Endothelial cell of umbilical vein (primary cell): Measurements from ENCODE around the gene TRIM29. TPM values are rescaled to one million over a fixed set of nuclear protein-coding genes. Genes with fewer than 3 reads are reported as not detected.

Source experiments
- BruUV-seq: library from RNA; stranded (reverse); fragments of 400-500 nt; replicated peaks from 2 replicates; lab custom pipeline; 2021; lab: Mats Ljungman, UMichigan
- CTCF ChIA-PET: fragments of 300-600, 350-600 bp; sonication (Branson Sonifier 250); formaldehyde crosslinking; loops from one replicate; lab custom pipeline; 2021; ENCODE audit warnings: antibody characterized with exemption, inconsistent platforms; lab: Charles Lee
- POLR2A ChIA-PET: fragments of 300-600, 350-600 bp; sonication (Branson Sonifier 250); formaldehyde crosslinking; loops from one replicate; lab custom pipeline; 2021; ENCODE audit warnings: antibody characterized with exemption, inconsistent platforms; lab: Charles Lee
- DNase-seq: peaks from one replicate; pipeline ENCODE4 v3.0.0-alpha.2; 2011; ENCODE audit warnings: low read depth, low spot score
- FAIRE-seq: peaks from 2 replicates; lab custom pipeline; 2011; peaks lifted over from hg19 to GRCh38; lab: Jason Lieb, UNC
- H2AFZ ChIP-seq: 2 replicates; pipeline ENCODE4 v1.6.0; 2012; ENCODE audit warnings: low read depth, low read length, control low read depth, inconsistent platforms
- H3K27ac ChIP-seq: 2 replicates; pipeline ENCODE4 v1.5.1; 2011; ENCODE audit warnings: low read depth, mild to moderate bottlenecking, control low read depth, low read length, moderate library complexity; ENCODE audit not compliant: insufficient read depth
- H3K27me3 ChIP-seq, 2 experiments: 2 replicates each; pipeline versions ENCODE4 v1.6.0 to v1.6.1; 2011; ENCODE audit warnings: low read length in 2 of 2, mixed read lengths in 1 of 2; ENCODE audit not compliant: control insufficient read depth in 2 of 2, insufficient read depth in 2 of 2
- H3K36me3 ChIP-seq, 2 experiments: 2 replicates in 1 of 2; 3 replicates in 1 of 2; pipeline ENCODE4 v1.5.1; 2011; ENCODE audit warnings: low read length in 2 of 2, mild to moderate bottlenecking in 1 of 2, moderate library complexity in 1 of 2; ENCODE audit not compliant: control insufficient read depth in 2 of 2, insufficient read depth in 2 of 2; ENCODE audit errors: extremely low read depth in 1 of 2
- H3K4me1 ChIP-seq: 3 replicates; pipeline ENCODE4 v1.5.1; 2011; ENCODE audit warnings: mild to moderate bottlenecking, low read length; ENCODE audit not compliant: control insufficient read depth, insufficient read depth; ENCODE audit errors: extremely low read depth
- H3K4me2 ChIP-seq: 2 replicates; pipeline ENCODE4 v1.6.1; 2011; ENCODE audit warnings: low read length, control low read depth, mixed read lengths; ENCODE audit not compliant: insufficient read depth
- H3K4me3 ChIP-seq, 3 experiments: fragments of 200-600 bp in 1 of 3; sonication (generic), shearing (Covaris generic) in 1 of 3; replicated peaks in 1 of 3; 2 replicates each; pipeline ENCODE4 v1.5.1; 2011 to 2016; ENCODE audit warnings: control low read depth in 3 of 3, low read length in 3 of 3, mild to moderate bottlenecking in 2 of 3, inconsistent platforms in 1 of 3, low read depth in 1 of 3, moderate library complexity in 1 of 3; ENCODE audit not compliant: insufficient read depth in 1 of 3
- H3K79me2 ChIP-seq: 2 replicates; pipeline ENCODE4 v1.6.0; 2012; ENCODE audit warnings: low read length, inconsistent platforms; ENCODE audit not compliant: control insufficient read depth, insufficient read depth
- H3K9ac ChIP-seq: replicated peaks from 2 replicates; pipeline ENCODE3; 2011; ENCODE audit warnings: low read length, control low read depth; ENCODE audit not compliant: insufficient read depth; ENCODE audit errors: extremely low read depth
- H3K9me1 ChIP-seq: replicated peaks from 3 replicates; pipeline ENCODE4 v1.6.0; 2011; ENCODE audit warnings: mild to moderate bottlenecking, low read length; ENCODE audit not compliant: control insufficient read depth, insufficient read depth; ENCODE audit errors: extremely low read depth
- H3K9me3 ChIP-seq: replicated peaks from 2 replicates; pipeline ENCODE4 v1.5.1; 2012; ENCODE audit warnings: low read length, inconsistent platforms; ENCODE audit not compliant: control insufficient read depth, insufficient read depth
- H4K20me1 ChIP-seq: replicated peaks from 2 replicates; pipeline ENCODE3; 2011; ENCODE audit warnings: mild to moderate bottlenecking, low read length; ENCODE audit not compliant: control insufficient read depth, insufficient read depth; ENCODE audit errors: extremely low read depth
- EZH2 ChIP-seq: IDR thresholded peaks from 2 replicates; pipeline ENCODE4 v1.6.1; 2012; ENCODE audit warnings: borderline replicate concordance, low read depth, mild to moderate bottlenecking, moderate library complexity, low read length, inconsistent platforms; ENCODE audit not compliant: severe bottlenecking
- FOS ChIP-seq: IDR thresholded peaks from 2 replicates; pipeline ENCODE4 v1.6.1; 2011; ENCODE audit warnings: mild to moderate bottlenecking, low read length, moderate library complexity, borderline replicate concordance; ENCODE audit not compliant: insufficient read depth
- GATA2 ChIP-seq: IDR thresholded peaks from 2 replicates; pipeline ENCODE4 v1.7.0; 2011; ENCODE audit warnings: low read depth, mild to moderate bottlenecking, moderate library complexity, mixed read lengths, low read length; ENCODE audit not compliant: insufficient read length, insufficient read depth
- JUN ChIP-seq: IDR thresholded peaks from 2 replicates; pipeline ENCODE4 v1.6.1; 2011; ENCODE audit warnings: borderline replicate concordance, low read depth; ENCODE audit not compliant: insufficient read length, insufficient read depth
- MYC ChIP-seq: IDR thresholded peaks from one replicate; pipeline ENCODE4 v1.6.1; 2011; ENCODE audit warnings: mild to moderate bottlenecking, low read depth, low read length
- POLR2A ChIP-seq: IDR thresholded peaks from 2 replicates; pipeline ENCODE4 v1.6.1; 2012; ENCODE audit warnings: low read depth, mild to moderate bottlenecking, control low read depth, low read length
- POLR2AphosphoS5 ChIP-seq: IDR thresholded peaks from 2 replicates; pipeline ENCODE4 v1.6.1; 2012; ENCODE audit warnings: low read depth, mild to moderate bottlenecking, control low read depth, low read length, moderate library complexity; ENCODE audit not compliant: insufficient read depth
- dilution Hi-C: fragments of 300-500 bp; cut with MboI; formaldehyde crosslinking; loops from one replicate; pipeline ENCODE4 v1.15.0; 2019; ENCODE audit warnings: low sequenced_read_pairs; ENCODE audit not compliant: extremely low pct_ligation_motif_present
- intact Hi-C: fragments of 100-400 bp; cut with micrococcal nuclease; formaldehyde crosslinking; loops from one replicate; pipeline ENCODE4 v1.10.0; 2022
- polyA plus RNA-seq, 4 experiments: library from polyadenylated mRNA; depleted of rRNA in 3 of 4; stranded (reverse) in 3 of 4; unstranded in 1 of 4; fragments of >200 nt; gene quantifications; 2 replicates each; pipeline versions ENCODE4 v1.2.1 to v1.2.3, GENCODE V29; 2011 to 2012; ENCODE audit warnings: missing spikeins in 1 of 4
- total RNA-seq: library from RNA; stranded (reverse); gene quantifications from 2 replicates; pipeline ENCODE4 v1.2.3, GENCODE V29; 2021
- TF ChIP-seq, protein P1 (sequence below): IDR thresholded peaks from 2 replicates; pipeline ENCODE4 v1.6.1; 2011; ENCODE audit not compliant: insufficient read depth, insufficient read length
- TF ChIP-seq, protein P2 (sequence below), 2 donors: IDR thresholded peaks; 1 replicate in 1 of 2; 2 replicates in 1 of 2; pipeline ENCODE4 v1.5.1; 2011; ENCODE audit warnings: low read length in 2 of 2, mild to moderate bottlenecking in 2 of 2, moderate library complexity in 2 of 2, control low read depth in 1 of 2, inconsistent platforms in 1 of 2, low read depth in 1 of 2; ENCODE audit not compliant: insufficient read depth in 1 of 2; ENCODE audit errors: extremely low read depth in 1 of 2

Gene TRIM29
- total and polyA plus RNA-seq, 2 donors (not counting 3 experiments of a cell fraction or from before 2014, with no cell fraction given): not detected

DNA sequence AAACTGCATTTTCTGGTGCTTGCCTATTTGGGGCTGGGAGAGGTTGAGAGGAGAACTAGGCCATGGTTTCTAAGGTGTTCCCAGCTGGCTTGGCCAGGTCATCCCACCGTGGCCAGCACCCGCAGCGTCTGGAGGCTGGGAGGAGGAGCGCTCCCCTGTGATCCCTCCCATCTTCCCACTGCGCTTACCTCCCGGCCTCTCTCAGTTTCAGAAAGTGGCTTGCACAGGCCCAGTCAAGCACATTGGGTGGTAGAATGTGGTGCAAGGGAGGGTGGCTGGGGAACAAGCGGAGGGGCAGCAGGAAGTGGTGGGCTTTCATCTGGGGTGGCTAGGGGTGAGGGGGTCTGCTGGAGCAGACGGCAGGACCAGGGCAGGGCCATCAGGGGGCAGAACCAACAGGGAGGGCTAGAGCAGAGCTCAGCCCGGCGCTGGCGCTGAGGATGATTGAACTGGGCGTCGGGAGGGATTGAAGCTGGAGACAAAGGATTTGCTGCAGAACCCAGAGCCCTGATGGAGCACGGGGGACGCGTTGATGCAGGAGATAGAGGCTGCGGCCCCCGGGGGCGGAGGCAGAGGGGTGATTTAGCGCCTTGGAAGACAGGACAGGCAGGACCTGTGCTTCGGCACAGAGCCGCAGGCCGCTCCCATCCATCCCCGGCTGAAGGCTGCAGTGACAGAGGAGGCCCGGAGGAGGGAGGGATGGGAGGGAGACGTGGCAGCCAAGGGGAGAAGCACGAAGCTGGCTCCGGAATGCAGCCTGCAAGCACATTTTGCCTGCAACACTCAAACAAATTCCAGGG is 76.0 kb downstream of the TRIM29 start:
- no peaks in the 10 kb centered on the region for H3K4me1 ChIP-seq
- TF ChIP-seq EZH2 (no peak), POLR2A (no peak), POLR2AphosphoS5 (no peak), GATA2 (no peak), MYC (no peak), FOS (no peak), JUN (no peak)
- TF ChIP-seq, protein P1, sequence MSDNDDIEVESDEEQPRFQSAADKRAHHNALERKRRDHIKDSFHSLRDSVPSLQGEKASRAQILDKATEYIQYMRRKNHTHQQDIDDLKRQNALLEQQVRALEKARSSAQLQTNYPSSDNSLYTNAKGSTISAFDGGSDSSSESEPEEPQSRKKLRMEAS: no peak
- TF ChIP-seq, protein P2, sequence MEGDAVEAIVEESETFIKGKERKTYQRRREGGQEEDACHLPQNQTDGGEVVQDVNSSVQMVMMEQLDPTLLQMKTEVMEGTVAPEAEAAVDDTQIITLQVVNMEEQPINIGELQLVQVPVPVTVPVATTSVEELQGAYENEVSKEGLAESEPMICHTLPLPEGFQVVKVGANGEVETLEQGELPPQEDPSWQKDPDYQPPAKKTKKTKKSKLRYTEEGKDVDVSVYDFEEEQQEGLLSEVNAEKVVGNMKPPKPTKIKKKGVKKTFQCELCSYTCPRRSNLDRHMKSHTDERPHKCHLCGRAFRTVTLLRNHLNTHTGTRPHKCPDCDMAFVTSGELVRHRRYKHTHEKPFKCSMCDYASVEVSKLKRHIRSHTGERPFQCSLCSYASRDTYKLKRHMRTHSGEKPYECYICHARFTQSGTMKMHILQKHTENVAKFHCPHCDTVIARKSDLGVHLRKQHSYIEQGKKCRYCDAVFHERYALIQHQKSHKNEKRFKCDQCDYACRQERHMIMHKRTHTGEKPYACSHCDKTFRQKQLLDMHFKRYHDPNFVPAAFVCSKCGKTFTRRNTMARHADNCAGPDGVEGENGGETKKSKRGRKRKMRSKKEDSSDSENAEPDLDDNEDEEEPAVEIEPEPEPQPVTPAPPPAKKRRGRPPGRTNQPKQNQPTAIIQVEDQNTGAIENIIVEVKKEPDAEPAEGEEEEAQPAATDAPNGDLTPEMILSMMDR (IDR thresholded peaks at IDR 0.05; ENCODE audit: extremely low read depth in 1 of 2, insufficient read depth in 1 of 2, low read depth in 1 of 2, low read length in 2 of 2): no peak
- H3K9me3 ChIP-seq: no peaks in the 10 kb centered on the region
- H3K79me2 ChIP-seq: no peaks in the 10 kb centered on the region
- intact Hi-C loops: no loop called here
- H3K36me3 ChIP-seq: no peaks in the 10 kb centered on the region
- no peak overlapping the region for H3K9ac ChIP-seq
- H3K4me2 ChIP-seq: no peak overlapping the region
- ChIA-PET POLR2A (no interaction called here), CTCF (no interaction called here)
- H3K27ac ChIP-seq: no peak overlapping the region
- dilution Hi-C loops: no loop called here
- H2AFZ ChIP-seq: no peak overlapping the region
- H3K9me1 ChIP-seq: no peaks in the 10 kb centered on the region
- BruUV-seq: no TSS peak
- H4K20me1 ChIP-seq: no peaks in the 10 kb centered on the region
- peaks cover 0 to 2% of the 10 kb centered on the region in 2 experiments for H3K27me3 ChIP-seq
- no peak overlapping the region for H3K4me3 ChIP-seq
- DNase-seq (no peak), FAIRE-seq (no peak)

Other genes starting within 250 kb of the TRIM29 start
- gene OAF, start 72.9 kb upstream of the TRIM29 start, total RNA-seq: 26.7 and 32.1 TPM in 2 replicates
- 33.8 and 38.1 TPM in 2 replicates for gene OAF, start 72.9 kb upstream of the TRIM29 start, polyA plus RNA-seq
- gene POU2F3, start 102.0 kb upstream of the TRIM29 start, total RNA-seq: not detected in 2 replicates
- 0.06 and 0.08 TPM in 2 replicates for gene POU2F3, start 102.0 kb upstream of the TRIM29 start, polyA plus RNA-seq
- gene TLCD5, start 187.2 kb upstream of the TRIM29 start, total RNA-seq: 6.1 and 6.3 TPM in 2 replicates
- gene TLCD5, start 187.2 kb upstream of the TRIM29 start, polyA plus RNA-seq: 8.3 and 9.7 TPM in 2 replicates
- 117 and 125 TPM in 2 replicates for gene ARHGEF12, start 198.3 kb upstream of the TRIM29 start, total RNA-seq
- 14.9 and 20.9 TPM in 2 replicates for gene ARHGEF12, start 198.3 kb upstream of the TRIM29 start, polyA plus RNA-seq